Measurements from ENCODE around the gene SMARCE1.

The SMARCE1 gene

DNA sequence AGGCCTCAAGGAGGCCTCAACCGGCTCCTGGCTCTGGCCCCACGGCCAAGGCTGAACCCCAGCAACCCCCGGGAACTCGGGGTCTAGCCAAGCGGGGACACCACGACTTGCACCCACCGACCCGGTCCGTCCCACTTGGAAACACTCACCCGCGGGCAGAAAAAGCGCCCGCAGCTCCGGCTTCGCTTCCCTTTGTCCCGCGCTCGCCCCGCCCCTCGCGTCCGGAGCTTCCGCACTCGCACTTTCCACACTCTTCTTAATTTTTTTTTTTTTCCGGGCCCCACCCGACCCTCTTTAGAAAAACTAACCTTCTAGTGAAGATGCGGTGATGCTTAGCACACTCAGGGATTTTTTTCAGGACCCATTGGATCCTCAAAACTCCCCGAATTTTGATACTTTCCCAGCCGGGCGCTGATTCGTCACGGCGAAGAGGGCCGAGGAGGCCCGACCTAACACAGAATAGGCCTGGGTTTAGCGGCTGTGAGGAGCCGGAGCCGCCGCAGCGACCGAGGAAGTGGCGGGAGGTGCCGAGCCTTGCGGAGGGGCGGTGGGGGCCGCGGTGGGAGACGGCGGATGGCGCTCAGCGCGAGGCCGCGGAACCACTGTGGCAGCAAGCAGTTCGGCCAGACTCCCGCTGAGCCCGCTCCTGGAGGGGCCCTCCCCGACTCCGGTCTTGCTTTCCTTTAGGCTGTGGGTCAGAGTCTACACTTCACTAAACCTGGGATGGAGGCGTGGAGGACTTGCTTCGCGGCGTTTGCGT lies at the start of gene SMARCE1:
Gene SMARCE1, minus strand, starts transcription at position 195 of the 760 bp plus-strand sequence. CDS start 2,016 bp downstream, outside the sequence.
- peak; percentile 79 for DNase-seq

DNA sequence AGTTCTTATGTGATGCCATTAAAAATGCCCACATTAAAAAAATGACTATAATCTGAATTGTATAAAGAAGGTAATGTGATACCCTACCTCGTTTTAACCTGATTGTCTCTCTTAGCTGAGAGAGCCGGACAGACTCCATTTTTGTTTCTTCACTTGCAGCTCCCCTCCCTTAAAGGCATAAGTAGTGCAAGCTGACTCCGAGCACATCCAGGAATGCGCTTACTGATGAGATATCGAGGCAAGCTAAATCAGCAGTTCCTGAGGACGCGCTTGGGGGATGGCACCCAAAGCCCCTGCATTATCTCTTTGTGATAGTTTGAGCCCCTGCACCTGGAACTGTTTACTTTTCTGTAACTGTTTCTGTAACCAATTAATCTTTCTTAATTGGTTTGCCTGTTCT lies 49.7 kb upstream of the SMARCE1 start:
- no peak for DNase-seq

DNA sequence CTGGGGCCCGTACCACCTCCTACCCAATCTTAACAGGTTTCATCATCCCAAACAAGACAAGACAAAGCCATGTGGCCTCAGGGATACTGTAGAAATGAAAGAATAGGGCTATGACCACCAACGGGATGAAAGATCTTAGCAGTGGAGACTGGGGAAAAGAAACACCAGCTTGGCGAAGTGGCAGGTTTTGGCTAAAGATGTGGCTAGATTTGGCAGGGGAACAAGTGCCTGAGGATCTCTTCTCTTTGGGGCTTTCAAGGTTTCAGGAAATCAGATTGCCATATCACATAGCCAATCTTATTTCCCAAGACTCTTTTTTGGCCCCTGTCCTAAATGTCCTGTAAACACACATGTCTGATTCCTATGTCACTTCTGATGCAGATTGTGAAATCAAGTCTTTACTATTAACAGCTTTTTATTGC lies 49.0 kb upstream of the SMARCE1 start:
- peak; percentile 5 for DNase-seq

DNA sequence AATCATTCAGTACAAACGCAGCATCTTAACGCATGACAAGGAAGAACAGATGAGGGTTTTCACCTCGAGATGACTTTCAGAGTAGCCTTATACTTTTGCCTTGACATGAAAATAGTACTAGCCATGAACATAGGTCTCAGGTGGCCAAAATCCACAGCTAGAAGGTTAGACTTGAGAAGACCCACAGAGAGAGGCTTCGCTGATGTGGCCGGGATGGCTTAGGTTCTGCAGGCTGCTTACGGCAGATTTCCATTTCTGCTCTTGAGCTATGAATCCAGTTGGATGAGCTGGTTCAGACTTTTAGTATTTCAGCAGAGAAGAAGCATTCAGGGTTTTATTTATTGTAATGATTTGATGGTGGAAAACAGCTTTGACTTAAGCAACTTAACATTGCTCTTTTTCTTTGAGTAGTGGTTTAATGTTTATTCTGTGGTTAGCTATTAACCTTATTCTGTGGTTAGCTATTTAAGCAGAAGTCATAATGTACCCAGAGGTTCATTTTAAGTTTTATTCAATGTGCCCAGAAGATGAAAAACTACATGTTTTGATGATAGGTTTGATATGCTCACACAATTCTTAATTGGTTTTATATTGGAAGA lies 48.4 kb upstream of the SMARCE1 start:
- no peak for DNase-seq

- DNase-seq = no peak
Measured at GRCh38 chr17:40694584-40694983, 47.0 kb upstream of the SMARCE1 start.

GRCh38 chr17:40687106-40687505 lies 39.5 kb upstream of the SMARCE1 start:
- no peak for DNase-seq

- DNase-seq = no peak
Measured at GRCh38 chr17:40686192-40686591, 38.6 kb upstream of the SMARCE1 start.

- DNase-seq = no peak
Measured at GRCh38 chr17:40680998-40681397, 33.4 kb upstream of the SMARCE1 start.

- no peak for DNase-seq
Measured at GRCh38 chr17:40679523-40679907, 31.9 kb upstream of the SMARCE1 start.

GRCh38 chr17:40678902-40679522 lies 31.4 kb upstream of the SMARCE1 start:
- no peak for DNase-seq

DNA sequence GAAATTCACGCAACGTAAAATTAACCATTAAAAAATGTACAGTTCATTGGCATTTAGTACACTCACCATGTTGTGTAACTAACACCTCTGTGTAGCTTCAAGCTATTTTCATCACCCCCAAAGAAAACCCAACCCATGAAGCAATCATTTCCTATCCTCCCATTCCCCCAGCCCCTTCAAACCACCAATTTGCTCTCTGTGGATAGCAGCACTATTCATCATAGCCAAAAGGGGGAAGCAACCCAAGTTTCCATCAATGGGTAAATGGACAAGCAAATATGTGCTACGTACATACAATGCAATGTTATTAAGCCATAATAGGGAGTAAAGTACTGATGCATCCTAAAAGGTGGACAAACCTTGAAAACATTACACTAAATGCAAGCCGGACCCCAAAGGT lies 28.3 kb upstream of the SMARCE1 start:
- peak; percentile 27 for DNase-seq

DNA sequence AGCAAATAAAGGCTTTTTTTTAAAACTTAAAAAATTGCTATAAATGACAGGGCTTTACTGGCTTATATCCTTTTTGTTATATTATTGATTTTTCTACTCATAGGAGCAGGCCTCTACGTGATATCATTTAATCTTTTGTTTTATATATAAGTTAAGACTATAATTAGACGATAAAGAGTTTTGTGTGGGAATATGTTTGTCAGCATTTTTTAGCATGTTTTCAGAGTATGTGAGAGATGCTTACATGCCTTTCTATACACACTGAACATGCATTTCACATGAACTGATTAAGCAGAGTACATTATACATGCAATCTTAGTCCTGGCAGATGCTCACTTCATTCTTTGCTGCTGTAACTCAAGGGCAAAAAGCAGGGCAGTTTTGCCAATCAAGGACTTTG lies 25.0 kb upstream of the SMARCE1 start:
- DNase-seq = no peak

- no peak for DNase-seq
Measured at GRCh38 chr17:40671282-40671681, 23.7 kb upstream of the SMARCE1 start.

- no peak for DNase-seq
Measured at GRCh38 chr17:40666331-40666730, 18.7 kb upstream of the SMARCE1 start.

- DNase-seq = no peak
Measured at GRCh38 chr17:40664582-40665333, 17.1 kb upstream of the SMARCE1 start, which contains the start of gene KRT222. TSS of gene KRT222 (minus strand) at chr17:40665177. CDS start at chr17:40665099, 78 bp downstream.

GRCh38 chr17:40663252-40663651 lies 15.6 kb upstream of the SMARCE1 start:
- DNase-seq = no peak

DNA sequence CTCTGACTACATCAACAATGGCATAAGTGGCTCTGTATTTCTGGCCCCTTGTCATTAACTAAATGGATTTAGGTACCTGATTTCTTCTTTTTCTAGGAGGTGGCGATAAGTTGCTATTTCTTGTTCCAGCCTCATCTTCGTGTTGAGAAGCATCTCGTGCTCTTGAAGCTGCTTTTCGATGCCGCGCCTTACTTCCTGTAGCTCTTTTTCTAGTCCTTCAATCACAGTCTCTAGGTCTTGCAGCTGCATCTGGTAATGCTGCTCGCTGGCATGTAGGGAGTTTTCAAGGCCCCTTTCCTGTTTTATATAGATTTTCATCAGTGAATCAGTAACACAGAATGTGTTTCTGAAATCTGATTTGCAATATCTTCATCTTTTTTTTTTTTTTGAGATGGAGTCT lies 12.3 kb upstream of the SMARCE1 start:
- DNase-seq = no peak

GRCh38 chr17:40658396-40658795 lies 10.8 kb upstream of the SMARCE1 start:
- no peak for DNase-seq

- DNase-seq = peak; percentile 13
Measured at GRCh38 chr17:40651939-40652338, 4.3 kb upstream of the SMARCE1 start.

GRCh38 chr17:40648384-40648968 lies 858 bp upstream of the SMARCE1 start:
- DNase-seq = peak; percentile 71

GRCh38 chr17:40646791-40647623 lies 611 bp downstream of the SMARCE1 start:
- peak; percentile 73 for DNase-seq

- no peak for DNase-seq
Measured at GRCh38 chr17:40645943-40646342, 1.7 kb downstream of the SMARCE1 start.

Data from hematopoietic multipotent progenitor cell treated with erythropoietin and hydrocortisone succinate and interleukin-3 and kit ligand, for 6 days (in vitro differentiated cells).